HFF-Myc (cell line): Measurements from ENCODE around the gene SH3BGR.
"Not testable (repeated sequence)": the region's sequence is repeated elsewhere in the genome, so short reads cannot be mapped to it uniquely, and the experiment has no call there.

Experiments used
- DNase-seq: peaks from one replicate; pipeline ENCODE4 v3.0.0-alpha.2; 2011; ENCODE audit warnings: low read depth; ENCODE audit errors: extremely low read depth
- H3K4me3 ChIP-seq: replicated peaks from 2 replicates; pipeline ENCODE4 v1.5.1; 2011; ENCODE audit warnings: low read depth, mild to moderate bottlenecking, control low read depth, low read length
- CTCF ChIP-seq: IDR thresholded peaks from 2 replicates; pipeline ENCODE4 v1.5.1; 2012; ENCODE audit warnings: mild to moderate bottlenecking, low read depth, low read length, control low read depth; ENCODE audit errors: missing control alignments

SH3BGR gene

DNA sequence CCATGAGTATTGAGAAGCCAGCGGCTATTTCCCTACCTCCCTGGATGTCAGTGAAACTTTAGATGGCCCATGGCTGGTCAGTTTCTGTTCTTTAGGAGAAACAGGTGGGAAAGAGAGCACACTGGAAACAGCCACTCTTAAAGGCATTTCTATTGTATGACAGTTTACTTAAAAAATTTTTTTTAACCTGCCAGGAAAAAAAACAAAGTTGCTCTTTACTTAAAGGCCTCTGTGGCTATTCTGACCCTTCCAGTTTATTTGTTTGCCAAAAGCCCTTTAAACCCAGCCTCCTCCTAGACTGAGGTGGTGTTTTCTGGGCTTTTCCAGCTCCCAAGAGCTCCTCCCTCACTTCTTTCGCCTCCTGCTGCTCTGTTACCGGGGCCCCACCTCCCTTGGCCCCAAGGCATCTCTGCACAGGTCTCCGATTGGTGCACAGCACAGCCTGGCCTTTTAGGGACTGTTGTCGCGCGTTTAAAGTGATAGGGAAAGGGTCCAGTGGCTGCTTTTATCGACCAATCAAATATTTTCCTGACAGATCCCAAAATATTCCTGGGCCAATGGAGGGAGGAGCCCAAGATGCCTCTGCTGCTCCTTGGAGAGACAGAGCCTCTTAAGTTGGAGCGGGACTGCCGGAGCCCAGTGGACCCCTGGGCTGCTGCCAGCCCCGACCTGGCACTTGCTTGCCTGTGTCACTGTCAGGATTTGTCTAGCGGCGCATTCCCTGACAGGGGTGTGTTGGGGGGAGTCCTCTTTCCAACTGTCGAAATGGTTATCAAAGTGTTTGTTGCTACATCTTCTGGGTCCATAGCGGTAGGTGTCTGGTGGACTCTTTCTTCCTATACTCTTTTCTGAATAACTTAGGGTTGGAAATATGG lies at the start of gene SH3BGR:
Gene SH3BGR, plus strand, starts transcription at position 639 of the 875 bp plus-strand sequence. Its CDS starts 127 bp downstream, at position 766.
- H3K4me3 ChIP-seq, result no peak within 1 kb of the TSS
- no peak for DNase-seq

GRCh38 chr21:39406065-39406464 lies 45.7 kb upstream of the SH3BGR start:
- no peak for TF ChIP-seq CTCF
- H3K4me3 ChIP-seq, result no peak overlapping the region
- DNase-seq, result no peak

More for the DNA sequence above, at the start of gene SH3BGR:
- TF ChIP-seq CTCF, result no peak

DNA sequence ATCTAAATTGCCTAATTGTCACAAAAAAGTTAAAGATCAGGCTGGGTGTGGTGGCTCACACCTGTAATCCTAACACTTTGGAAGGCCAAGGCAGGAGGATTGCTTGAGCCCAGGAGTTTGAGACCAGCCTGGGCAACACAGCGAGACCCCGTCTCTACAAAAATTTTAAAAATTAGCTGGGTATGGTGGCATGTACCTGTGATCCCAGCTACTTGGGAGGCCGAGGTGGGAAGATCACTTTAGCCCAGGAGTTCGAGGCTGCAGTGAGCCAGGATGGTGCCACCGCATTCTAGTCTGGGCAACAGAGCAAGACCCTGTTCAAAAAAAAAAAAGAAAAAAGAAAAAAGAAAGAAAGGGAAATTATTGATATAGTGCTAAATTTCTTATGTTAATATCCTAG lies 32.6 kb upstream of the SH3BGR start:
- not testable (repeated sequence) for H3K4me3 ChIP-seq

GRCh38 chr21:39422527-39423241 lies 29.1 kb upstream of the SH3BGR start:
- TF ChIP-seq CTCF, result no peak
- no peak overlapping the region for H3K4me3 ChIP-seq
- DNase-seq, result no peak

More for the DNA sequence above, 32.6 kb upstream of the SH3BGR start:
- DNase-seq, result not testable (repeated sequence)

DNA sequence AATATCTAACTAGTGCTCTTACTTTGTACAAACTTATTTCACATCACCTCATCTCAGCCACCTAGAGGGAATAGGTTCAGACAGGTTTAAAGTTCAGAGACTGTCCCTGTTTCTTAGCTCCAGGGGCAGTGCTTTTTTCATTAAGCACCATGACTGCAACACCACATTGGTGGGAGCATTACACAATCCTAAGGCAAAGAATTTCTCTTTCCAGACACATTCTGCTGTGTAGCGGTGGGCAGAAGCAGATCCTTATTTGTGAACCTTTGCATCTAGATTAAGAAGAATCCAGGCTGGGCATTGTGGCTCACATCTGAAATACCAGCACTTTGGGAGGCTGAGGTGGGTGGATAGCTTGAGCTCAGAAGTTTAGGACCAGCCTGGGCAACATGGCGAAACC lies 22.3 kb upstream of the SH3BGR start:
- no peak overlapping the region for H3K4me3 ChIP-seq
- DNase-seq, result no peak
- no peak for TF ChIP-seq CTCF

DNA sequence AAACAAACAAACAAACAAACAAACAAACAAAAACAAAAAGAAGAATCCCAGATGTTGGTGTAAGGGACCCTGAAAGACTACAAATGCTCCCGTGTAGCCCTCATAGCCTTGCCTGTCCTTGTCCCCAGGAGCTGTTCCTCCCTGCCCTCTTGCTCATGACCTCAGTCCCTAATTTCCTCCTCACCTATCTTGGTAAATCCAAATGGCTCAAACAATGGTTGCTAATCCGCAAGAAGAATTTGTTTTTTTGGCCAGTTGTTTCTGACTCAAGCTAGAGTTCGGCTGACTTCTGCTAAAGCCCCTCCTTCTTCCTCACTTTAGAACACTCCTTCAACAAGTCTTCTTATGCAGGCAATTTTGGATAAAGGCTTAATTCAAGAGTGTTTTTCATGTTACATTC lies 21.8 kb upstream of the SH3BGR start:
- DNase-seq, result no peak
- TF ChIP-seq CTCF, result no peak
- no peak overlapping the region for H3K4me3 ChIP-seq

DNA sequence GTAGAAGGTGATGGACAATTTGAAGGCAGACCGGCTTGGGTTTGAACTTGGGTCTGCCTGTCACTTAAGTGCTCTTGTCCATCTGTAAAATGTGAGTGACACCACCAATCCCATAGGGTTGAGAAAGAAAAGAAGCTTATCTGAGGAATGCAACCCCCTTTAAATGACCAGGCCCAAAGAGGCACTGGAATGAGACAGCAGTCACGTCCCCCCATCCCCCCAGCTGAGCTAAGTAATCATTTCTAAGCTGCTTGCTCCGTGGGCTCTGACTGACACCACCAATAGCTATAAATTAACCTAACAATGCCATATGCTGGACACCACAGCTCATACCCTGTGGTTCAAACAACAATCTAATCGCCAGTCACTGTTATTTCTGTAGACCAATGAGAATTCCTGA lies 21.3 kb upstream of the SH3BGR start:
- H3K4me3 ChIP-seq, result no peak overlapping the region
- no peak for DNase-seq
- TF ChIP-seq CTCF, result no peak
